Muscle layer of duodenum (tissue), 2 donors: ENCODE results near the gene ADAMTS17.

Source experiments
- H3K27ac ChIP-seq: one replicate; pipeline ENCODE4 v1.7.0; 2013; ENCODE audit warnings: mild to moderate bottlenecking, low read length
- H3K27me3 ChIP-seq: one replicate; pipeline ENCODE4 v1.7.0; 2013; ENCODE audit warnings: low read depth, mild to moderate bottlenecking, control low read depth, low read length
- H3K36me3 ChIP-seq, 2 donors: one replicate each; pipeline ENCODE4 v1.7.0; 2013; ENCODE audit warnings: low read length in 2 of 2, control low read depth in 1 of 2, mild to moderate bottlenecking in 1 of 2; ENCODE audit not compliant: insufficient read depth in 2 of 2, control insufficient read depth in 1 of 2
- H3K4me1 ChIP-seq, 2 donors: one replicate each; pipeline ENCODE4 v1.7.0; 2013; ENCODE audit warnings: low read length in 2 of 2, mild to moderate bottlenecking in 2 of 2, control low read depth in 1 of 2, moderate library complexity in 1 of 2; ENCODE audit not compliant: insufficient read depth in 2 of 2, control insufficient read depth in 1 of 2
- H3K4me3 ChIP-seq, 2 donors: one replicate each; pipeline ENCODE4 v1.7.0; 2013; ENCODE audit warnings: low read length in 2 of 2, low read depth in 1 of 2, mild to moderate bottlenecking in 1 of 2
- H3K9me3 ChIP-seq, 2 donors: one replicate each; pipeline ENCODE4 v1.7.0; 2013; ENCODE audit warnings: low read length in 2 of 2, control low read depth in 1 of 2, mild to moderate bottlenecking in 1 of 2; ENCODE audit not compliant: control insufficient read depth in 1 of 2
- donor health status: healthy.

ADAMTS17 gene

GRCh38 chr15:100169615-100170290 lies 172.0 kb downstream of the ADAMTS17 start:
- H3K27ac ChIP-seq: no peak overlapping the region
- H3K4me1 ChIP-seq: peaks cover 0 to 11% of the 10 kb centered on the region in 2 donors
- no peaks in the 10 kb centered on the region for H3K27me3 ChIP-seq
- no peak overlapping the region for H3K4me3 ChIP-seq
- H3K9me3 ChIP-seq: peaks cover 0 to 15% of the 10 kb centered on the region in 2 donors
- no peaks in the 10 kb centered on the region for H3K36me3 ChIP-seq

- Histone ChIP-seq H3K4me1 (peaks cover 0 to 8% of the 10 kb centered on the region in 2 donors), H3K36me3 (no peaks in the 10 kb centered on the region), H3K9me3 (peaks cover 0 to 15% of the 10 kb centered on the region in 2 donors), H3K4me3 (no peak overlapping the region), H3K27ac (no peak overlapping the region), H3K27me3 (no peaks in the 10 kb centered on the region)
These were observed 173.0 kb downstream of the ADAMTS17 start for GRCh38 chr15:100168787-100169186.

- Histone ChIP-seq H3K4me3 (no peak overlapping the region), H3K27ac (no peak overlapping the region), H3K27me3 (no peaks in the 10 kb centered on the region), H3K36me3 (no peaks in the 10 kb centered on the region), H3K4me1 (peaks cover 0 to 8% of the 10 kb centered on the region in 2 donors), H3K9me3 (peaks cover 0 to 10% of the 10 kb centered on the region in 2 donors)
These were observed 173.8 kb downstream of the ADAMTS17 start for GRCh38 chr15:100167884-100168375.

- no peak overlapping the region for H3K27ac ChIP-seq
- H3K4me1 ChIP-seq: peaks cover 0 to 8% of the 10 kb centered on the region in 2 donors
- no peaks in the 10 kb centered on the region for H3K27me3 ChIP-seq
- peaks cover 0 to 3% of the 10 kb centered on the region in 2 donors for H3K9me3 ChIP-seq
- H3K36me3 ChIP-seq: no peaks in the 10 kb centered on the region
- no peak overlapping the region for H3K4me3 ChIP-seq
These were observed 175.5 kb downstream of the ADAMTS17 start for GRCh38 chr15:100166313-100166712.

DNA sequence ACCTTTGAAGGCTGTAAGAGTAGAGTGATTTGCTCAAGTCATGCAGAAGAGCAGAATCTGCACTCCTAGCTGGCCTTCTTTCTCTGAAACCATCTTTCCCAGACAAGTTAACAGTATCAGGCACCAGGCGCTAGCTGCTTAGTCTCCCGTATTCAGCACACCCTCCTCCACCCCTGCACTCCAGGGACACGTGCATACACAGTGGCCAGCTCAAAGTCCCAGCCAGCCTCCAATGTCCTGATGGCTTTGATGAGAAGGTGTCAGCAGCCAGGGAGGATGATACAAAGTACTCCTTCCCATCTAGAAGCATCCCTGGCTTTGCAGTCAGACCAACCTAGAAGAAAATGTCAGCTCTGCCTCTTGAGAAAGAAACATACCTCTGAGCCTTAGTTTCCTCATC lies 177.8 kb downstream of the ADAMTS17 start:
- H3K27me3 ChIP-seq: no peaks in the 10 kb centered on the region
- H3K4me3 ChIP-seq: no peak overlapping the region
- no peak overlapping the region for H3K27ac ChIP-seq
- H3K9me3 ChIP-seq: no peaks in the 10 kb centered on the region
- no peaks in the 10 kb centered on the region for H3K36me3 ChIP-seq
- peaks cover 0 to 8% of the 10 kb centered on the region in 2 donors for H3K4me1 ChIP-seq

GRCh38 chr15:100160953-100161352 lies 180.8 kb downstream of the ADAMTS17 start:
- Histone ChIP-seq H3K4me3 (no peak overlapping the region), H3K27ac (no peak overlapping the region), H3K36me3 (no peaks in the 10 kb centered on the region)

GRCh38 chr15:100159436-100159835 lies 182.3 kb downstream of the ADAMTS17 start:
- Histone ChIP-seq H3K9me3 (no peaks in the 10 kb centered on the region), H3K4me3 (no peak overlapping the region), H3K36me3 (no peaks in the 10 kb centered on the region), H3K4me1 (no peaks in the 10 kb centered on the region), H3K27me3 (no peaks in the 10 kb centered on the region), H3K27ac (no peak overlapping the region)

More at GRCh38 chr15:100160953-100161352, 180.8 kb downstream of the ADAMTS17 start:
- no peaks in the 10 kb centered on the region for H3K9me3 ChIP-seq
- H3K4me1 ChIP-seq: no peaks in the 10 kb centered on the region
- no peaks in the 10 kb centered on the region for H3K27me3 ChIP-seq

GRCh38 chr15:100158356-100158755 lies 183.4 kb downstream of the ADAMTS17 start:
- no peak overlapping the region for H3K4me3 ChIP-seq
- H3K4me1 ChIP-seq: no peaks in the 10 kb centered on the region
- no peaks in the 10 kb centered on the region for H3K36me3 ChIP-seq
- no peaks in the 10 kb centered on the region for H3K27me3 ChIP-seq
- H3K9me3 ChIP-seq: no peaks in the 10 kb centered on the region
- H3K27ac ChIP-seq: no peak overlapping the region

GRCh38 chr15:100156201-100156600 lies 185.6 kb downstream of the ADAMTS17 start:
- H3K4me1 ChIP-seq: no peaks in the 10 kb centered on the region
- no peaks in the 10 kb centered on the region for H3K27me3 ChIP-seq
- no peak overlapping the region for H3K4me3 ChIP-seq
- no peaks in the 10 kb centered on the region for H3K9me3 ChIP-seq
- H3K36me3 ChIP-seq: no peaks in the 10 kb centered on the region
- H3K27ac ChIP-seq: no peak overlapping the region

DNA sequence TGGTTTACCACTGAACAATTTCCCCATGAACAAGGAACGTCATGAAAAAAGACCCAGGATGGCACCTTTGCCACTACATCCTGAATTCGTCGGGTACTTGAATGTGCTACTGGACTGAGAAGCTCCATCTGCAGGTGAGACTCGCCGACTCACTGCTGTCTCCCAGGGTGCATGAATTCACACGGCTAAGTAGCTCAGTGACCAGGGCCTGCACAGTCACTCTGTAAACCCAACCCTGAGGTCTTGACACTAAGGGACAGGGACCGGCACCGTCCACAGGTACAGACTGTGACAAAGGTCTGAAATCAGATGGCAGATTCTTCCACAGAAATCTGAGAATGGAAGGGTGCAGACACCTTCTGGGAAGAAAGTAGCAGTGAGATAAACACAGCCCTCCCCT lies 187.4 kb downstream of the ADAMTS17 start:
- H3K9me3 ChIP-seq: peaks cover 0 to 5% of the 10 kb centered on the region in 2 donors

GRCh38 chr15:100152463-100152862 lies 189.3 kb downstream of the ADAMTS17 start:
- Histone ChIP-seq H3K4me1 (no peaks in the 10 kb centered on the region), H3K9me3 (peaks cover 6 to 19% of the 10 kb centered on the region in 2 donors), H3K4me3 (no peak overlapping the region), H3K27me3 (no peaks in the 10 kb centered on the region), H3K36me3 (no peaks in the 10 kb centered on the region), H3K27ac (no peak overlapping the region)

More for the DNA sequence above, 187.4 kb downstream of the ADAMTS17 start:
- no peaks in the 10 kb centered on the region for H3K27me3 ChIP-seq
- no peak overlapping the region for H3K27ac ChIP-seq
- H3K4me3 ChIP-seq: no peak overlapping the region
- no peaks in the 10 kb centered on the region for H3K36me3 ChIP-seq
- no peaks in the 10 kb centered on the region for H3K4me1 ChIP-seq

GRCh38 chr15:100150906-100151305 lies 190.9 kb downstream of the ADAMTS17 start:
- Histone ChIP-seq H3K36me3 (no peaks in the 10 kb centered on the region), H3K27me3 (no peaks in the 10 kb centered on the region), H3K4me3 (no peak overlapping the region), H3K9me3 (peaks cover 6 to 23% of the 10 kb centered on the region in 2 donors), H3K27ac (no peak overlapping the region), H3K4me1 (no peaks in the 10 kb centered on the region)
